ENCODE measurements around the gene MRPL44. TPM values are rescaled to one million over a fixed set of nuclear protein-coding genes. Genes with fewer than 3 reads are reported as not detected.

Gene MRPL44
- total and polyA plus RNA-seq, 2 of the 8 experiments (the other 6 are each of a cell fraction or from before 2014, with no cell fraction given) = 32.0 to 53.2 TPM

GRCh38 chr2:223972656-223973102 is 15.4 kb downstream of the MRPL44 start:
- Histone ChIP-seq H4K91ac (replicated peaks; ENCODE audit: insufficient read length, low read length) (no peak overlapping the region), H3K4ac (replicated peaks; ENCODE audit: insufficient read length, low read depth, low read length) (no peak overlapping the region), H3K4me2 (ENCODE audit: insufficient read depth in 1 of 2, low read depth in 2 of 2, low read length in 2 of 2) (no peak overlapping the region), H2BK15ac (ENCODE audit: low read length) (no peak overlapping the region), H3K4me1 (replicated peaks in 1 of 4; ENCODE audit: control insufficient read depth in 3 of 4, insufficient read depth in 4 of 4, low read length in 3 of 4) (no peaks in the 10 kb centered on the region), H3K36me3 (ENCODE audit: control insufficient read depth in 2 of 4, insufficient read depth in 4 of 4, low read length in 3 of 4) (peaks cover 0 to 7% (median 2%) of the 10 kb centered on the region in 4 experiments; a peak in 4 of 8 replicates), H4K5ac (ENCODE audit: insufficient read length, low read depth, low read length) (no peak overlapping the region), H4K20me1 (replicated peaks in 1 of 2; ENCODE audit: control insufficient read depth in 1 of 2, insufficient read depth in 2 of 2, low read length in 2 of 2) (no peaks in the 10 kb centered on the region), H3K79me2 (ENCODE audit: control insufficient read depth in 1 of 2, insufficient read depth in 2 of 2, low read length in 2 of 2) (no peaks in the 10 kb centered on the region), H3K9ac (replicated peaks in 1 of 4; ENCODE audit: extremely low read depth in 1 of 4, low read depth in 3 of 4, low read length in 3 of 4) (no peak overlapping the region), H3K18ac (ENCODE audit: extremely low read depth, low read length) (no peak overlapping the region), H2BK12ac (ENCODE audit: low read depth, low read length) (no peak overlapping the region), H3K9me3 (ENCODE audit: insufficient read depth in 2 of 2, low read depth in 1 of 2, low read length in 1 of 2) (no peaks in the 10 kb centered on the region), H3K4me3 (ENCODE audit: extremely low read depth in 1 of 4, insufficient read depth in 2 of 4, low read depth in 3 of 4, low read length in 4 of 4) (no peak overlapping the region), H3K79me1 (ENCODE audit: low read depth, low read length) (no peaks in the 10 kb centered on the region), H3K23ac (ENCODE audit: insufficient read length) (no peak overlapping the region), H3K23me2 (ENCODE audit: low read depth, low read length) (no peaks in the 10 kb centered on the region), H2AK5ac (ENCODE audit: low read depth, low read length) (no peak overlapping the region), H3K14ac (ENCODE audit: insufficient read length) (no peak overlapping the region), H2BK120ac (replicated peaks; ENCODE audit: low read depth, low read length) (no peak overlapping the region), H3K56ac (replicated peaks; ENCODE audit: insufficient read length, low read depth, low read length) (no peak overlapping the region), H4K8ac (ENCODE audit: extremely low read depth, insufficient read depth, low read length) (no peak overlapping the region), H3K27me3 (replicated peaks in 1 of 4; ENCODE audit: control insufficient read depth in 3 of 4, extremely low read depth in 1 of 4, insufficient read depth in 3 of 4, low read length in 3 of 4) (no peaks in the 10 kb centered on the region), H2BK5ac (ENCODE audit: low read depth, low read length) (no peak overlapping the region), H3K27ac (ENCODE audit: low read depth, low read length) (no peak overlapping the region), H2BK20ac (ENCODE audit: low read length) (no peak overlapping the region), H2AFZ (ENCODE audit: low read length) (no peak overlapping the region)
- FAIRE-seq = no peak
- DNase-seq (ENCODE audit: low read depth in 1 of 2, low spot score in 2 of 2) = no peak
- ChIA-PET POLR2A (ENCODE audit: partially characterized antibody) (interaction anchor here (1.0 kb wide), 1 partner anchor 17 kb away, joined by 3 read pairs; no protein-coding TSS in a partner anchor), CTCF (ENCODE audit: partially characterized antibody) (interaction anchor here (0.6 to 18.2 kb wide), 12 partner anchors 8 to 395 kb away, joined by 3 to 282 read pairs (median 3); no protein-coding TSS in a partner anchor)
- WGBS, 2 experiments (ENCODE audit: extremely low coverage in 1 of 2, insufficient coverage in 1 of 2, insufficient read length in 1 of 2, insufficient replicate concordance in 2 of 2, low coverage in 1 of 2, low lambda C conversion rate in 2 of 2, missing lambda C conversion rate in 1 of 2) = 88% methylated on average over 7 of the region's 7 CpGs; no CpG with 5 or more reads in 1 of the 2 experiments
- TF ChIP-seq EP300 (IDR thresholded peaks at IDR 0.05; ENCODE audit: borderline replicate concordance in 1 of 2, low read depth in 2 of 2, low read length in 2 of 2) = no peak
- no peak for TF ChIP-seq CHD1 (IDR thresholded peaks at IDR 0.05; ENCODE audit: low read depth, low read length)
- TF ChIP-seq SP4 (IDR thresholded peaks at IDR 0.05; ENCODE audit: low read length) = no peak
- TF ChIP-seq RAD21 (IDR thresholded peaks at IDR 0.05 in 1 of 2, conservative IDR thresholded peaks at IDR 0.05 in 1 of 2; ENCODE audit: low read depth in 2 of 2, low read length in 2 of 2) = no peak

All from H1 (cell line).